Skin epidermis (tissue), 12 donors: Measurements from ENCODE around the gene HESX1.

ENCODE experiments used
- H3K27ac ChIP-seq, 21 experiments: fragments of 200-600 bp; sonication (generic) in 11 of 21; one replicate each; pipeline ENCODE4 v1.5.0; 2020; ENCODE audit warnings: mild to moderate bottlenecking in 3 of 21, inconsistent platforms in 2 of 21, moderate library complexity in 2 of 21
- H3K4me3 ChIP-seq, 7 experiments: fragments of 200-600 bp; sonication (generic) in 2 of 7; one replicate each; pipeline ENCODE4 v1.5.0; 2020; ENCODE audit warnings: inconsistent platforms in 2 of 7, mild to moderate bottlenecking in 2 of 7, moderate library complexity in 1 of 7

HESX1 gene

GRCh38 chr3:57199895-57200297, at the start of gene HESX1:
HESX1 (minus strand) TSS chr3:57199978; CDS start chr3:57199918, 60 bp downstream.
- no peak within 1 kb of the TSS for H3K27ac ChIP-seq
- H3K4me3 ChIP-seq: no peak within 1 kb of the TSS

GRCh38 chr3:57244946-57245345, 45.2 kb upstream of the HESX1 start:
- no peak overlapping the region for H3K27ac ChIP-seq
- H3K4me3 ChIP-seq: no peak overlapping the region

GRCh38 chr3:57234613-57235575, 35.1 kb upstream of the HESX1 start:
- no peak overlapping the region for H3K4me3 ChIP-seq
- H3K27ac ChIP-seq: peak overlapping the region in 2 of 21 experiments; percentile 39 to 43

DNA sequence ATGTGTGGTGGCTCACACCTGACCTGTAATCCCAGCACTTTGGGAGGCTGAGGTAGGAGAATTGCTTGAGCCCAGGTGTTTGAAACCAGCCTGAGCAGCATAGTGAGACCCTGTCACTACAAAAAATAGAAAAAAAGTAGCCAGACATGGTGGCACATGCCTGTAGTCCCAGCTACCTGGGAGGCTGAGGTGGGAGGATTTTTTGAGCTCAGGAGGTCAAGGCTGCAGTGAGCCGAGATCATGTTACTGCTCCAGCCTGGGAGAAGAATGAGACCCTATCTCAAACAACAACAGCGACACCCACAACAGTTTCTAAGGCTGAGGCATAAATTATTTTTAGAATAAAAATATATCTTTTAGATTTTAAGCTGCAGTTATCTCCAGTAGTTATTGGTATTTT, 34.0 kb upstream of the HESX1 start:
- peak overlapping the region in 1 of 21 experiments; percentile 17 for H3K27ac ChIP-seq
- no peak overlapping the region for H3K4me3 ChIP-seq

- H3K27ac ChIP-seq: no peak overlapping the region
These were observed 30.2 kb upstream of the HESX1 start for GRCh38 chr3:57230006-57230405.

DNA sequence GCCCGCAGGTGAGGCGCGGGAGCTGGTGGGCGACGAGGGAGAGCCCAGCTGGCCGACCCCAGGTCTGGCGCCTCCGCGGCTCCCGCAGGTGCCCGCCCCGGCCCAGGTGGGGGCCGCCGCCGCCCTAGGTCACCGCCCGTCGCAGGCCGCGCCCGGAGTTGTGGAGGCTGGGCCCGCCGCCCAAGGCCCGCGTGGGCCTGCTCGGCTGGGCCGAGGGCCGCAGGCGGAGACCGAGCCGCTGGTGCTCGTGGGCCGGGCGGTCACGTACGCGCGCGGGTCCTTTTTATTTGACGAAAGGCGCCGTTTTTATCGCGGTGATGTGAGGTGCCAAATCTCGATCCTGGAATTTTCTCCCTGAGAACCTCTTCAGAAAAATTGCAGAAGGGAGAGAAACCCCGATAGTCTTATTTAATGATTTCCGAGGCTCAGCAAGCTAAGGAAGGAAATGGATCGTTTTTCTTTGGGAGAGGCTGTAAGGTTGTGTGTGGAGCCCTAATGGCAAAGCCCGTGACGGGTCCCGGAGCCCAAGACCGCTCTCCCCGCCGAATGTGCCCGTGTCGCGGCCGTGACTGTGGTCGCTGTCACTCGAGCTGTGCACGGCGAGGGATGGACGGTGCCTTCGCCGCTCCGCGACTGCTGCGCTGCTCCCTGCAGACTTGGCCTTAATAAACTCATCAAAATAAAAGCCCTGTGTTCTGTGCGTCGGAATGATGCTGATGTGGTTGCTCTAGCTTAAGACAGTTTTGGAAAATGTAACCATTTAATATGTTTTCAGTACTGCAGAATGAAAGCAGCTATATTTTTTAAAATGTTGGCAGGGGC, 28.4 kb upstream of the HESX1 start:
- peak overlapping the region; percentile 65 to 95 (median 86) for H3K4me3 ChIP-seq

More at GRCh38 chr3:57230006-57230405, 30.2 kb upstream of the HESX1 start:
- no peak overlapping the region for H3K4me3 ChIP-seq

GRCh38 chr3:57227204-57227929, 27.6 kb upstream of the HESX1 start, which contains the start of gene APPL1:
APPL1 (plus strand) TSS chr3:57227729; CDS start chr3:57227884, 155 bp downstream.
- Histone ChIP-seq H3K4me3 (peak within 1 kb of the TSS; percentile 65 to 95 (median 86)), H3K27ac (peak within 1 kb of the TSS; percentile 72 to 97 (median 88))

More for the DNA sequence above, 28.4 kb upstream of the HESX1 start:
- peak overlapping the region; percentile 72 to 97 (median 88) for H3K27ac ChIP-seq

DNA sequence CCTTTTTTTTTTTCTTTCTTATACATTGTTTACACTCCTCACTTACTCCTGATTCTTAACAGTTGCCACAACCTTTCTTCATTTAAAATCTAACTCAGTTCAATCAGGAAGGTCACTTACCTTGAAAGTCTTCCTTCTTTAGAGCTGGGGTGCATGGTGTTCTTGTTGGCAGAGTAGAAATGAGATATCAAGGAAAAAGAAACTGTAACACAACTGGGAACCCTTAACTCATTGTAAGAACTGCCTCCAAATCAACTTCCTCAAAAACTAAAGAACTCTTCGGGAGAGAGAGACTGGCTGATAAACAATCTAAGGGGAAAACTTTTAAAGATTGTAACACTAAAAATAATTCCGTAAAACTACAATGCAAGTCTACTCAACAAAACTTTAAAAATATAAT, 26.4 kb upstream of the HESX1 start:
- no peak overlapping the region for H3K27ac ChIP-seq
- H3K4me3 ChIP-seq: no peak overlapping the region

DNA sequence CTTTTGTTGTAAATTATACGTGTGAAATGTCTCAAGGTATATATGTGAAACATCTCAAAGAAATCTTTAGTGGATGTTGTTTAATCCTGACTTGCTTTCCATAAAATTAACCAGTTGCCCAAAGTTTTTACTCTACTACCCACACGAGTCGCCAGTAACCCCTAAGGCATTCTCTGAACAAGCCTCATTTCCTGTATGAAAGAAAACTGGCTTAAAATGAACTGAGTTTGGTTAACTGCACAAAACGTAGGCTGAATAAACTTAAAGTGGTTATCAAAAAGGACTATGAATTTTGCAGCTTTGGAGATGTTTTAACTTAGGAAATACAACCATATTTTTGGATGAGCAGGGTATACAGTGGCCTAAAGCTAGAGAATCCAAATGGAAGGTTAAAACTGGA, 25.1 kb upstream of the HESX1 start:
- H3K27ac ChIP-seq: no peak overlapping the region
- no peak overlapping the region for H3K4me3 ChIP-seq

DNA sequence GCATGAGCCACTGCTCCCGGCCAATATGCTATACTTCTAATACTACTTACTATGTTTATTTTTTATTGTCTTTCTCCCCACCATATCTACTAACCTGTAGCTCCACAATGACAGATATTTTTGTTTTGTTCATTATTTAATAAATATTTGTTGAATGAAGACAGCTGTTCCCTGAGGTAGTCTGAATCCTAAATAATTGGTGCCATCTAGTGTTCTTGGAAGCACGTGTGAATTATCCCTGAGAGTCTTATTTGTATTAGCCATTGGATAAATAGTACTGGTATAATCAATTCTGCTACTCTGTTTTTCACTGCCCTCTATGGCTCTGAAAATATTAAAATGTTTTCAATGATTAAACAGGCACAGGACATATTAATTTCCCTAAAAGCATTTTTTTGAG, 22.1 kb upstream of the HESX1 start:
- no peak overlapping the region for H3K27ac ChIP-seq

DNA sequence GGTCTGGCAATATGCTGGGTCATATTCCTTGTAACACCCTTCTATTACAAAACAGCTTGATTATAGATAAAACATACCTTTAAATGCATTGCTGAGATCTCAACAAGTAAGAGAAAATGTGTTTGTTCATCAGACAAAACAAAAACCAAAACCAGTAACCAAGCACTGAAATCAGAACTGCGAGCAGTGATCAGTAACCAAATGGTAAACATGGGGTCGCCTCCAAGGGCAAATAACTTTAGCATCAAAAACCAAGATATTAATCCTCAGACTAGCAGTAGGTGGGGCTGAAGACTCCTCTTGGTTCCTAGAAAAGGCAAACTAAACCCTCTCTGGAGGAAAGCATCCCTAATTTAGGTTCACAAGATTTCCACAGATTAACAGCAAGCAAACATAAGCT, 6.6 kb upstream of the HESX1 start:
- no peak overlapping the region for H3K4me3 ChIP-seq

More for the DNA sequence above, 22.1 kb upstream of the HESX1 start:
- no peak overlapping the region for H3K4me3 ChIP-seq

DNA sequence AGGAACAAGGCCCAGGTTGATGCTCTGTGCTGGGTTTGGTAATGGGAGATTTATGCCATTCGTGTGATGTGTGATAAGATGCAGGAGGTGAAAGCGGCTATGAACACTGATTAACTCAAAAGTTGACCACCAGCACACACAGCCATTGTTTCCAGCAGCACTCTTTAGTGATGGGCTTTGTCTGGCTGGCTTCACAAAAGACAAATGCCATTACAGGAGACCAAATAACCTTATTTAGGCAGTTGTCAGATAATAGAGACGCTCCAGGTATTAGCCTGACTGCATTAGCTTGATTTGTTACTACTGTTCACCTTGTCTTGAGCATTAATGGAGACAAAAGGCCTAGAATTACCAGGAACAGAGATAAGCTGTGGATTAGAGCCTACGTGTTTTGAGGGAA, 5.1 kb downstream of the HESX1 start:
- H3K4me3 ChIP-seq: no peak overlapping the region

More for the DNA sequence above, 6.6 kb upstream of the HESX1 start:
- no peak overlapping the region for H3K27ac ChIP-seq

GRCh38 chr3:57192028-57192427, 7.8 kb downstream of the HESX1 start:
- Histone ChIP-seq H3K4me3 (no peak overlapping the region), H3K27ac (no peak overlapping the region)

More for the DNA sequence above, 5.1 kb downstream of the HESX1 start:
- H3K27ac ChIP-seq: no peak overlapping the region

GRCh38 chr3:57184526-57184925, 15.3 kb downstream of the HESX1 start:
- Histone ChIP-seq H3K4me3 (no peak overlapping the region), H3K27ac (no peak overlapping the region)

DNA sequence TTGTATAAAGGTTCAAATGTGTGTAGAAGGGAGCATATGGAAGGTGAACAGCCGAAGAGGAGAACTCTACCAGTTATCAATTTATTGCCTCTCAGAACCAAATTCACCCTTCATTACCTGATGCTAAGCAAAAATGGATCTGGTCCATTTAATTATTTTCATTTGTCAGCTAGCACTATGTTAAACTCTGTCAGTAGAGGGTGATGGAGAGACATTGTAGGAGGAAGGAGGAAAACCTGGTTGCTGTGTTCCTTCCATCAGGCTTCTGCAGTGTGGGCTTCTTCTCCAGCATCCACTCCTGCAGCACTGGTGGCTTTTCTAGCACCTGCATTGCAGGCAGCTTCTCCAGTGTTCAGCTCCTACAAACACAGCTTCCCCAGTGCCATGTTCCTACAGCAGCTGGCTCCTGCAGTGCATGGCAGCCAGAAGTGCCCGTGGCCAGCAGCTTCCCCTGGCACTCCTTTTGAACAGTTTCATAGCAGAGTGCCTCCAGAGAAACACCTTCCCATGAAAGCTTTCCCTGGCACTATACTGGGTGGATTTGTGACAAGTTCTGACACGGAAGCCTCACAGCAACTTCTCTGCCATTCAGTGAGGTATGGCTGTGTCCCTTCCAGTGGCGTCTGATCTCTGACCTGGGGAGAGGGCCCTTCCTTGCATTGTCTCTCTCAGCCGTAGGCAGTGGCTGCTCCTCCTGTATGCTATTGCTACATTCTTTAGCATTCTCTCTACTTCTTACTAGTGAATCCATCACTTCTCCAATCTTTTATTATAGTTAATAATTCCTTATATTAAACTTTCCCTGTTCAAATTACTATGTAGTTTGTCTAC, 20.0 kb downstream of the HESX1 start:
- Histone ChIP-seq H3K27ac (no peak overlapping the region), H3K4me3 (no peak overlapping the region)

- Histone ChIP-seq H3K27ac (no peak overlapping the region), H3K4me3 (no peak overlapping the region)
These were observed 23.7 kb downstream of the HESX1 start for GRCh38 chr3:57176045-57176444.

DNA sequence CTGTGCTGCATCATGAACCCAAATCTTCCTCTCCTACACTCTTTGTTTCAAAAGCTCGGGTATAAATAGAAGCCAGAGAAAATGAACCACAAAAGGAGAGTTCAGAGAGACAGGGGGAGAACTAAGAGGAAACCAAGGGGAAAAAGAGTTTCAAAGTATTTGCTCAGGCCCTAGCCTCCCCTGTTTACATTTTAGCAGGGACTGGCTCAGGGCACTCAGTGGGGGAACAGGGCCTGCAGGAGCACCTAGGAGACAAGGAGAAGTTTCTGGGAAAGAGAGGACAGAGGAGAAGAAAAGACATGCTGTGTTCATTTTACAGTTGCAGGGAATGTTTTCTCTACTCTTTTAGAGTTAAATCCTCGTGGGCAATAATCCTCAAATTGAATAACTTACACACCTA, 26.1 kb downstream of the HESX1 start:
- no peak overlapping the region for H3K4me3 ChIP-seq
- no peak overlapping the region for H3K27ac ChIP-seq

DNA sequence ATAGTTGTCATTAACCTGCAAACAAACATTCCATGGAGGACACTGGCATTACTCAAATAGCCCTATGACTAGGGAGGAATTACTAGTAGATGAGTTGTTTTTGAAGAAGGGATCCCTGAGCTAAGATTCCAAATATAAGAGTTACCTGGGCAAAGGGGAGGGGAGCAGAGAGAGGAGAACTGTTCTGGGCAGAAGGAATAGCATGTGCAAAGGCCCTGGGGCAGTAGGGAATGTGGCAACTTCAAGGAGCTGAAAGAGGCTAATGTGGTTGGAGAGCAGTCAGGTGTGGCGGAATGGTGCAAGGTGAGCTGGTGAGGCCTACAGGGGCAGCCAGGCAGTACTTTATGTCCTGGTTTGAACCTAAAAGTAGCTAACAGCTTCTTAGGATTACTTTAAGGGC, 28.8 kb downstream of the HESX1 start:
- Histone ChIP-seq H3K4me3 (no peak overlapping the region), H3K27ac (no peak overlapping the region)
